K562 (cell line): ENCODE results near the gene JAG2. TPM values are rescaled to one million over a fixed set of nuclear protein-coding genes. Genes with fewer than 3 reads are reported as not detected.

Experiments
- ATAC-seq: fragments of 200-7000 bp; cut with Tn5 transposase; 3 replicates; pipeline ENCODE4 v1.9.1; 2020; ENCODE audit warnings: moderate library complexity
- BruUV-seq: library from RNA; stranded (reverse); fragments of 400-500 nt; replicated peaks from 2 replicates; lab custom pipeline; 2021; lab: Mats Ljungman, UMichigan
- CTCF ChIA-PET: fragments of 300-600 bp; formaldehyde crosslinking; extraction: SDS; loops from one replicate; lab custom pipeline; 2021; ENCODE audit warnings: low intra/inter-chr PET ratio; lab: Yijun Ruan, JAX
- POLR2A ChIA-PET: fragments of 300-600, 350-650 bp; sonication (Branson Sonifier 250); formaldehyde crosslinking; extraction: SDS; loops from one replicate; lab custom pipeline; 2021; ENCODE audit warnings: antibody characterized with exemption, inconsistent platforms; lab: Yijun Ruan, JAX
- DNase-seq, 4 experiments: peaks; one replicate each; pipeline versions ENCODE4 v3.0.0 to v3.0.0-alpha.2; 2011 to 2018; ENCODE audit warnings: low spot score in 3 of 4, mixed read lengths in 3 of 4; ENCODE audit errors: extremely low read depth in 1 of 4
- FAIRE-seq: peaks from 2 replicates; lab custom pipeline; 2011; peaks lifted over from hg19 to GRCh38; lab: Jason Lieb, UNC
- H2AFZ ChIP-seq: 2 replicates; pipeline ENCODE4 v1.6.0; 2011; ENCODE audit warnings: low read depth, low read length, control low read depth, inconsistent platforms
- H3K27ac ChIP-seq: fragments of 200-600 bp; 3 replicates; pipeline ENCODE4 v1.8.0; 2011; ENCODE audit warnings: low read depth, mild to moderate bottlenecking, control low read depth, inconsistent platforms, low read length, moderate library complexity, mixed read lengths; ENCODE audit errors: extremely low read depth
- H3K27me3 ChIP-seq, 2 experiments: fragments of 300-600 bp in 1 of 2; 2 replicates in 1 of 2; 3 replicates in 1 of 2; pipeline versions ENCODE4 v1.6.0 to v1.8.0; 2011; ENCODE audit warnings: inconsistent platforms in 2 of 2, low read length in 2 of 2, mild to moderate bottlenecking in 1 of 2, mixed read lengths in 1 of 2, moderate library complexity in 1 of 2; ENCODE audit not compliant: control insufficient read depth in 2 of 2, insufficient read depth in 2 of 2
- H3K36me3 ChIP-seq: fragments of 300-600 bp; 3 replicates; pipeline ENCODE4 v1.8.0; 2011; ENCODE audit warnings: mild to moderate bottlenecking, low read length, inconsistent platforms; ENCODE audit not compliant: control insufficient read depth, insufficient read depth
- H3K4me1 ChIP-seq, 2 experiments: fragments of 200-600 bp in 1 of 2; replicated peaks in 1 of 2; 2 replicates in 1 of 2; 3 replicates in 1 of 2; pipeline versions ENCODE4 v1.5.1 to v1.8.0; 2011; ENCODE audit warnings: inconsistent platforms in 2 of 2, low read length in 2 of 2, mild to moderate bottlenecking in 1 of 2, mixed read lengths in 1 of 2, moderate library complexity in 1 of 2; ENCODE audit not compliant: control insufficient read depth in 2 of 2, insufficient read depth in 2 of 2
- H3K4me2 ChIP-seq: 2 replicates; pipeline ENCODE4 v1.6.1; 2011; ENCODE audit warnings: low read length, control low read depth, inconsistent platforms, mixed read lengths; ENCODE audit not compliant: insufficient read depth
- H3K4me3 ChIP-seq: fragments of 200-600 bp; sonication (generic), shearing (Covaris generic); 2 replicates; pipeline ENCODE4 v1.5.1; 2016; ENCODE audit warnings: control low read depth, inconsistent platforms
- H3K79me2 ChIP-seq: fragments of 200-600 bp; 3 replicates; pipeline ENCODE4 v1.8.0; 2011; ENCODE audit warnings: low read length, inconsistent platforms; ENCODE audit not compliant: control insufficient read depth, insufficient read depth
- H3K9ac ChIP-seq, 2 experiments: 2 replicates each; pipeline versions ENCODE4 v1.6.0 to v1.6.1; 2011; ENCODE audit warnings: low read depth in 2 of 2, low read length in 2 of 2, control low read depth in 1 of 2, inconsistent platforms in 1 of 2, mild to moderate bottlenecking in 1 of 2, mixed read lengths in 1 of 2; ENCODE audit not compliant: insufficient read depth in 1 of 2
- H3K9me1 ChIP-seq: one replicate; pipeline ENCODE4 v1.6.0; 2011; ENCODE audit warnings: inconsistent platforms, mild to moderate bottlenecking, low read length, moderate library complexity; ENCODE audit not compliant: control insufficient read depth, insufficient read depth
- H3K9me3 ChIP-seq: replicated peaks from 2 replicates; pipeline ENCODE4 v1.5.1; 2011; ENCODE audit warnings: low read depth, low read length, inconsistent platforms; ENCODE audit not compliant: control insufficient read depth, insufficient read depth
- H4K20me1 ChIP-seq: replicated peaks from 2 replicates; pipeline ENCODE4 v1.6.1; 2011; ENCODE audit warnings: low read length, inconsistent platforms, mixed read lengths; ENCODE audit not compliant: control insufficient read depth, insufficient read depth
- CGGBP1 ChIP-seq: fragments of 250-450 bp; sonication (Bioruptor Pico); IDR thresholded peaks from 2 replicates; pipeline ENCODE4 v1.9.0; 2021; ENCODE audit warnings: mild to moderate bottlenecking
- CTCF ChIP-seq, 3 experiments: IDR thresholded peaks in 2 of 3; conservative IDR thresholded peaks in 1 of 3; 2 replicates each; pipeline ENCODE4 v1.5.1; 2011 to 2012; ENCODE audit warnings: low read length in 3 of 3, mild to moderate bottlenecking in 3 of 3, control low read depth in 2 of 3, improper control_type of control experiment in 1 of 3, inconsistent platforms in 1 of 3, low read depth in 1 of 3, mixed read lengths in 1 of 3, moderate library complexity in 1 of 3; ENCODE audit not compliant: insufficient read depth in 2 of 3
- GATAD2A ChIP-seq: fragments of 450-650 bp; IDR thresholded peaks from 2 replicates; pipeline ENCODE4 v1.6.1; 2017
- POLR2G ChIP-seq: fragments of 200-400 bp; formaldehyde crosslinking; IDR thresholded peaks from 2 replicates; pipeline ENCODE4 v1.6.1; 2017; ENCODE audit warnings: low read depth, mild to moderate bottlenecking, antibody characterized with exemption, low read length, moderate library complexity
- PRDM10 ChIP-seq: fragments of 450-650 bp; IDR thresholded peaks from 2 replicates; pipeline ENCODE4 v1.6.1; 2018; ENCODE audit not compliant: partially characterized antibody
- TSC22D4 ChIP-seq: fragments of 450-650 bp; IDR thresholded peaks from 2 replicates; pipeline ENCODE4 v1.6.1; 2016; ENCODE audit warnings: missing genetic modification characterization, missing biosample characterization, control low read depth
- USF1 ChIP-seq: sonication (generic); formaldehyde crosslinking; IDR thresholded peaks from 2 replicates; pipeline ENCODE4 v1.9.0; 2022; ENCODE audit warnings: mild to moderate bottlenecking, missing genetic modification reagents
- ZNF507 ChIP-seq: conservative IDR thresholded peaks from 2 replicates; pipeline ENCODE4 v1.6.1; 2017; ENCODE audit warnings: missing genetic modification characterization, missing compliant biosample characterization
- WGBS: fragments of 100-300 bp; shearing (Covaris generic); methylation state at CpG from one replicate; pipeline ENCODE4 v1.1.6; 2016; ENCODE audit warnings: low coverage, mixed read lengths; ENCODE audit not compliant: insufficient coverage; ENCODE audit errors: missing lambda C conversion rate; 5-methylcytosine and 5-hydroxymethylcytosine counted together
- in situ Hi-C: fragments of 300-500 bp; cut with MboI; formaldehyde crosslinking; loops from 4 replicates; pipeline ENCODE4 v1.15.0; 2018; ENCODE audit warnings: inconsistent platforms, mixed read lengths
- intact Hi-C: fragments of 100-400 bp; cut with micrococcal nuclease; formaldehyde crosslinking; loops from 2 replicates; pipeline ENCODE4 v1.14.2; 2022
- polyA plus RNA-seq, 8 experiments: library from polyadenylated mRNA; depleted of rRNA in 4 of 8; stranded (reverse) in 5 of 8; unstranded in 3 of 8; fragments of >200 nt; fragmentation: Nextera tagmentation in 2 of 8; fragmentation: Illumina TruSeq in 1 of 8; extraction: Ambion mirVana in 2 of 8; extraction: Trizol in 1 of 8; gene quantifications; 2 replicates each; pipeline versions ENCODE4 v1.2.1 to v1.2.3, GENCODE V29; 2011 to 2014; ENCODE audit warnings: inconsistent platforms in 1 of 8, missing spikeins in 1 of 8
- total RNA-seq, 7 experiments: library from RNA; depleted of rRNA in 6 of 7; stranded (reverse); fragments of >200 nt in 6 of 7; fragmentation: Illumina TruSeq in 2 of 7; extraction: Trizol in 2 of 7; gene quantifications; 2 replicates each; pipeline versions ENCODE4 v1.2.1 to v1.2.3, GENCODE V29; 2011 to 2021; ENCODE audit warnings: low replicate concordance in 1 of 7

JAG2 gene
- total and polyA plus RNA-seq, 9 of the 15 experiments (the other 6 are each of a cell fraction or from before 2014, with no cell fraction given) = 0.25 to 48.4 (median 8.6) TPM

GRCh38 chr14:105207460-105207901 is 38.9 kb upstream of the JAG2 start:
- no peaks in the 10 kb centered on the region for H3K27me3 ChIP-seq
- BruUV-seq = no TSS peak
- no peak overlapping the region for H3K4me2 ChIP-seq
- ChIA-PET CTCF (no interaction called here), POLR2A (interaction anchor here (0.6 kb wide), 2 partner anchors 16 to 176 kb away, joined by 3 to 4 read pairs; no protein-coding TSS in a partner anchor)
- no peaks in the 10 kb centered on the region; the same call in 2 of the 3 replicates for H3K36me3 ChIP-seq
- H3K9me3 ChIP-seq = no peaks in the 10 kb centered on the region
- no peak for FAIRE-seq
- H4K20me1 ChIP-seq = peaks cover 10% of the 10 kb centered on the region; the same call in 1 of the 2 replicates
- intact Hi-C loops (loop anchor here (1.0 kb wide), 1 partner anchor 145 kb away; no protein-coding TSS in a partner anchor), in situ Hi-C loops (no loop called here)
- ATAC-seq = peak; percentile 65
- no peak overlapping the region for H2AFZ ChIP-seq
- WGBS = 13% methylated on average over 10 of the region's 13 CpGs
- no peaks in the 10 kb centered on the region for H3K9me1 ChIP-seq
- peak in 2 of 4 experiments; percentile 20 to 32 for DNase-seq
- H3K4me3 ChIP-seq = no peak overlapping the region
- peak overlapping the region in 1 of 2 experiments; percentile 45; a peak in 1 of 4 replicates for H3K9ac ChIP-seq
- peaks cover 0 to 51% of the 10 kb centered on the region in 2 experiments; a peak in 2 of 5 replicates for H3K4me1 ChIP-seq
- H3K79me2 ChIP-seq = no peaks in the 10 kb centered on the region
- H3K27ac ChIP-seq = no peak overlapping the region
- 0 out of 2 replicates have a peak, but pooled peaks have one; percentile 57 for TF ChIP-seq POLR2G
- TF ChIP-seq CTCF (IDR thresholded peaks at IDR 0.05 in 2 of 3, conservative IDR thresholded peaks at IDR 0.05 in 1 of 3; ENCODE audit: insufficient read depth in 2 of 3, low read depth in 1 of 3, low read length in 3 of 3) = peak in 1 of 3 experiments; percentile 12; a peak in 1 of 6 replicates
- TF ChIP-seq TSC22D4 (tag) = no peak
- TF ChIP-seq PRDM10 = peak; percentile 65
- peak; percentile 15; the same call in 1 of the 2 replicates for TF ChIP-seq USF1 (CRISPR knock-in tag)
- TF ChIP-seq GATAD2A = no peak
- no peak for TF ChIP-seq CGGBP1 (CRISPR knock-in tag)
- no peak for TF ChIP-seq ZNF507 (tag)
